Spleen (tissue), 11 donors: ENCODE data around the gene PALD1. TPM values are rescaled to one million over a fixed set of nuclear protein-coding genes. Genes with fewer than 3 reads are reported as not detected.

Experiments
- DNase-seq: peaks from one replicate; pipeline ENCODE4 v3.0.0-alpha.2; 2020
- H3K27ac ChIP-seq, 8 donors: fragments of 200-600 bp; sonication (generic) in 7 of 8; 1 replicate in 4 of 8; 2 replicates in 4 of 8; pipeline versions ENCODE4 v1.5.0 to v1.8.0; 2016 to 2021; ENCODE audit warnings: inconsistent platforms in 4 of 8, mild to moderate bottlenecking in 4 of 8, moderate library complexity in 1 of 8
- H3K27me3 ChIP-seq, 7 donors: fragments of 200-600 bp; sonication (generic) in 6 of 7; replicated peaks in 1 of 7; 1 replicate in 4 of 7; 2 replicates in 3 of 7; pipeline versions ENCODE4 v1.5.0 to v1.8.0; 2016 to 2021; ENCODE audit warnings: inconsistent platforms in 3 of 7, mild to moderate bottlenecking in 1 of 7
- H3K36me3 ChIP-seq, 6 donors: fragments of 200-600 bp; sonication (generic) in 5 of 6; 1 replicate in 4 of 6; 2 replicates in 2 of 6; pipeline versions ENCODE4 v1.5.0 to v1.8.0; 2016 to 2021; ENCODE audit warnings: inconsistent platforms in 2 of 6
- H3K4me1 ChIP-seq, 6 donors: fragments of 200-600 bp; sonication (generic) in 5 of 6; 1 replicate in 3 of 6; 2 replicates in 3 of 6; pipeline versions ENCODE4 v1.5.0 to v1.8.0; 2016 to 2021; ENCODE audit warnings: inconsistent platforms in 3 of 6
- H3K4me3 ChIP-seq, 8 donors: fragments of 200-600 bp; sonication (generic) in 7 of 8; 1 replicate in 4 of 8; 2 replicates in 4 of 8; pipeline versions ENCODE4 v1.5.0 to v1.8.0; 2016 to 2021; ENCODE audit warnings: inconsistent platforms in 4 of 8, mild to moderate bottlenecking in 4 of 8, moderate library complexity in 2 of 8
- H3K9me3 ChIP-seq, 8 donors: fragments of 200-600 bp; sonication (generic) in 7 of 8; 1 replicate in 4 of 8; 2 replicates in 4 of 8; pipeline versions ENCODE4 v1.5.0 to v1.8.0; 2016 to 2021; ENCODE audit warnings: inconsistent platforms in 4 of 8
- POLR2A ChIP-seq, 3 donors: fragments of 450-650 bp; IDR thresholded peaks; one replicate each; pipeline ENCODE4 v1.5.1; 2017; ENCODE audit warnings: antibody characterized with exemption in 3 of 3, mild to moderate bottlenecking in 1 of 3
- POLR2AphosphoS5 ChIP-seq, 3 donors: sonication (generic); formaldehyde crosslinking; IDR thresholded peaks; one replicate each; pipeline ENCODE4 v1.5.1; 2017; ENCODE audit warnings: antibody characterized with exemption in 3 of 3
- WGBS, 5 donors: extraction: QIAGEN DNeasy Blood & Tissue Kit in 3 of 5; methylation state at CpG; one replicate each; pipeline versions ENCODE4 v1.1.5 to v1.1.7; 2013 to 2018; 5-methylcytosine and 5-hydroxymethylcytosine counted together
- intact Hi-C: fragments of 100-400 bp; cut with DNase I; formaldehyde crosslinking; loops from one replicate; pipeline ENCODE4 v1.15.0; 2023; ENCODE audit warnings: low total_unique reads
- polyA plus RNA-seq, 3 donors: library from polyadenylated mRNA; stranded (reverse); fragments of 200-250 nt; gene quantifications; one replicate each; pipeline ENCODE4 v1.2.1, GENCODE V29; 2013
- total RNA-seq, 7 donors: library from RNA; depleted of rRNA in 3 of 7; stranded (reverse); fragments of >200 nt in 3 of 7; fragmentation: NEBNext Ultra II Directional in 4 of 7; extraction: Animal tissue kit (Norgen Biotek cat#: 25700) in 4 of 7; gene quantifications; one replicate each; pipeline versions ENCODE4 v1.1.0 to v1.2.1, GENCODE V29; 2016 to 2021
- TF ChIP-seq, protein P1 (sequence below), 11 experiments: fragments of 200-600 bp in 7 of 11; fragments of 450-650 bp in 4 of 11; sonication (generic) in 4 of 11; IDR thresholded peaks in 8 of 11; conservative IDR thresholded peaks in 3 of 11; 1 replicate in 7 of 11; 2 replicates in 4 of 11; pipeline versions ENCODE4 v1.4.0 to v1.8.0; 2016 to 2021; ENCODE audit warnings: antibody characterized with exemption in 11 of 11, inconsistent platforms in 4 of 11, mild to moderate bottlenecking in 1 of 11
- donor health status: healthy with polysubstance abuse.
- donor health status: DM: no; HTN: no; CAD: no; lungs with moderate emphysema.
- donor health status: DM: no; HTN: no; CAD: no.
- donor health status: Bipolar disorder and iron deficiency.
- donor health status: healthy.
- donor health status: DM: no; HTN: no; CAD: no.
- donor health status: DM: yes; HTN: yes; CAD: no.

PALD1 gene
- total and polyA plus RNA-seq, 10 donors: 7.7 to 27.8 (median 19.5) TPM

DNA sequence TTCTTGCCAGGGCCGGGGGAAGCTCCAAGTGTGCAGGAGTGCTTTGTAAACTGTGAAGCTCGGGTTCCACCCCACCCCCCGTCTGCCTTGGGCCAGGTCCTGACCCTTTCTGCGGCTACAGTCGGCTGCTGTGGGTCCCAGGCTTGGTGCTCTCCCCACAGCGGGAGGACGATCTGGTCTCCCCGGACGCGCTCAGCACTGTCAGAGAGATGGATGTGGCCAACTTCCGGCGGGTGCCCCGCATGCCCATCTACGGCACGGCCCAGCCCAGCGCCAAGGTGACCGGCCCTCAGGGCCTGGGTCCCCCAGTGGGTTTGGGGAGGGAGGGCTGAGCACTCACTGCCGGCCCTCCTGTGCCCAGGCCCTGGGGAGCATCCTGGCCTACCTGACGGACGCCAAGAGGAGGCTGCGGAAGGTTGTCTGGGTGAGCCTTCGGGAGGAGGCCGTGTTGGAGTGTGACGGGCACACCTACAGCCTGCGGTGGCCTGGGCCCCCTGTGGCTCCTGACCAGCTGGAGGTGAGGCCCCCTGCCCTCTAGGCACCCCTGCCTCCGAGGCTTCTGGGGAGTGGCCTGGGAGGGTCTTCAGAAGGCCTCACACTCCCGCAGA, 60.3 kb downstream of the PALD1 start:
- no peak overlapping the region for H3K27ac ChIP-seq
- no peak overlapping the region for H3K4me3 ChIP-seq
- intact Hi-C loops: no loop called here
- peaks cover 0 to 53% (median 4%) of the 10 kb centered on the region in 6 donors for H3K36me3 ChIP-seq
- H3K4me1 ChIP-seq: peaks cover 0 to 18% (median 7%) of the 10 kb centered on the region in 6 donors
- no peaks in the 10 kb centered on the region for H3K9me3 ChIP-seq
- DNase-seq: no peak
- H3K27me3 ChIP-seq: no peaks in the 10 kb centered on the region
- TF ChIP-seq POLR2A (IDR thresholded peaks at IDR 0.05): no peak
- TF ChIP-seq POLR2AphosphoS5 (IDR thresholded peaks at IDR 0.05): peak in 1 of 3 donors; percentile 4
- TF ChIP-seq, protein P1, sequence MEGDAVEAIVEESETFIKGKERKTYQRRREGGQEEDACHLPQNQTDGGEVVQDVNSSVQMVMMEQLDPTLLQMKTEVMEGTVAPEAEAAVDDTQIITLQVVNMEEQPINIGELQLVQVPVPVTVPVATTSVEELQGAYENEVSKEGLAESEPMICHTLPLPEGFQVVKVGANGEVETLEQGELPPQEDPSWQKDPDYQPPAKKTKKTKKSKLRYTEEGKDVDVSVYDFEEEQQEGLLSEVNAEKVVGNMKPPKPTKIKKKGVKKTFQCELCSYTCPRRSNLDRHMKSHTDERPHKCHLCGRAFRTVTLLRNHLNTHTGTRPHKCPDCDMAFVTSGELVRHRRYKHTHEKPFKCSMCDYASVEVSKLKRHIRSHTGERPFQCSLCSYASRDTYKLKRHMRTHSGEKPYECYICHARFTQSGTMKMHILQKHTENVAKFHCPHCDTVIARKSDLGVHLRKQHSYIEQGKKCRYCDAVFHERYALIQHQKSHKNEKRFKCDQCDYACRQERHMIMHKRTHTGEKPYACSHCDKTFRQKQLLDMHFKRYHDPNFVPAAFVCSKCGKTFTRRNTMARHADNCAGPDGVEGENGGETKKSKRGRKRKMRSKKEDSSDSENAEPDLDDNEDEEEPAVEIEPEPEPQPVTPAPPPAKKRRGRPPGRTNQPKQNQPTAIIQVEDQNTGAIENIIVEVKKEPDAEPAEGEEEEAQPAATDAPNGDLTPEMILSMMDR (IDR thresholded peaks at IDR 0.05 in 8 of 11, conservative IDR thresholded peaks at IDR 0.05 in 3 of 11): no peak
- WGBS, 5 donors: 92 to 96% (median 95%) methylated on average over 13 to 27 of the region's 27 CpGs

DNA sequence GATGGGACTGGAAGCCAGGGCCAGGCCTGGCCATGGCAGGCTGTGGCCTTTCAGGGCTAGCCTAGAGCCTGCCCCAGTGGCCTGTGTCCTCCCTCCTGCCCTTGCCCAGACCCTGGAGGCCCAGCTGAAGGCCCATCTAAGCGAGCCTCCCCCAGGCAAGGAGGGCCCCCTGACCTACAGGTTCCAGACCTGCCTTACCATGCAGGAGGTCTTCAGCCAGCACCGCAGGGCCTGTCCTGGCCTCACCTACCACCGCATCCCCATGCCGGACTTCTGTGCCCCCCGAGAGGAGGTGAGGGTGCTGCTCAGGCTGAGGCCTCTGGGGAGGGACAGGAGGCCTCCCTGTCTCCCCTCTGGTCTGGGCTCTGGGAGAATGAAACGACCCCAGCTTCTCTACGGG, 60.9 kb downstream of the PALD1 start:
- DNase-seq: no peak
- H3K27me3 ChIP-seq: no peaks in the 10 kb centered on the region
- H3K9me3 ChIP-seq: no peaks in the 10 kb centered on the region
- 85 to 91% (median 90%) methylated on average over 7 of the region's 7 CpGs for WGBS, 5 donors
- H3K36me3 ChIP-seq: peaks cover 0 to 47% (median 2%) of the 10 kb centered on the region in 6 donors
- H3K27ac ChIP-seq: no peak overlapping the region
- TF ChIP-seq POLR2AphosphoS5 (IDR thresholded peaks at IDR 0.05): no peak
- no peak for TF ChIP-seq POLR2A (IDR thresholded peaks at IDR 0.05)
- TF ChIP-seq, protein P1 (IDR thresholded peaks at IDR 0.05 in 8 of 11, conservative IDR thresholded peaks at IDR 0.05 in 3 of 11): no peak
- intact Hi-C loops: no loop called here
- H3K4me1 ChIP-seq: peaks cover 0 to 18% (median 7%) of the 10 kb centered on the region in 6 donors
- H3K4me3 ChIP-seq: no peak overlapping the region

DNA sequence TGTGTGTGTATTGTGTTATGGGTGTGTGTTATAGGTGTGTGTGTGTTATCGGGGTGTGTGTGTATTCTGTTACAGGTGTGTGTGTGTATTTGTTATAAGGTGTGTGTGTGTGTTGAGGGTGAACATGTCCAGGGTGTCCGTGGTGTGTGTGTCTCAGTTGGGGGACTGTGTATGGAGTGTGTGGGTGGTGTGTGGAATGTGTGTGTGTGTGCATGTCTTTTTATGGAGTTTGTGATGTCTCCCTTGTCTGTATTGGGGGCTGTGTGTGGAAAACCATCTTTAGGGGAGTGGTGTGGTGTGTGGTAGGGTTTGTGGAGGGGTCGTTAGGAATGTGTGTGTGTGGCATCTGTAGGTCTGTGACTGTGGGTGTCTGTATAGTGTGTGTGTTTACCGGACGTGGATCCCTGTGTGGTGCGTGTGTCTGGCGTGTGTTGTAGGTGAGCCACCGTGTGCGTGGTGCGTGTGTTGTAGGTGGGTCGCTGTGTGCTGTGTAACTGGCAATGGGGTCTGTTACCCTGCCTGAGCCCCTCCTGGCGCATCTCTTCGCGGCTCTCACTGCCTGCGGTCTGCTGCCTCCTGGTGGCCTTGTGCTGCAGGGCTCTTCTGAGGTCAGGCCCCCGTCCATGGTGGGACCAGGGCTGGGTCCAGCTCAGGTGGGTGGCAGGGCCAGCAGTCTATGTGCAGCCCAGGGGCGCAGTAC, 61.7 kb downstream of the PALD1 start:
- Histone ChIP-seq H3K36me3 (peaks cover 0 to 40% (median 2%) of the 10 kb centered on the region in 6 donors), H3K27me3 (no peaks in the 10 kb centered on the region), H3K9me3 (no peaks in the 10 kb centered on the region), H3K4me3 (no peak overlapping the region), H3K27ac (no peak overlapping the region), H3K4me1 (peaks cover 0 to 18% (median 7%) of the 10 kb centered on the region in 6 donors)
- intact Hi-C loops: loop anchor here (5.0 kb wide), 1 partner anchor 78 kb away; no protein-coding TSS in a partner anchor
- no peak for DNase-seq
- 58 to 85% (median 76%) methylated on average over 15 to 17 of the region's 17 CpGs for WGBS, 5 donors
- TF ChIP-seq POLR2AphosphoS5 (IDR thresholded peaks at IDR 0.05): peak in 2 of 3 donors; percentile 10 to 33
- TF ChIP-seq, protein P1 (IDR thresholded peaks at IDR 0.05 in 8 of 11, conservative IDR thresholded peaks at IDR 0.05 in 3 of 11): peak; percentile 43 to 77 (median 64)
- no peak for TF ChIP-seq POLR2A (IDR thresholded peaks at IDR 0.05)

DNA sequence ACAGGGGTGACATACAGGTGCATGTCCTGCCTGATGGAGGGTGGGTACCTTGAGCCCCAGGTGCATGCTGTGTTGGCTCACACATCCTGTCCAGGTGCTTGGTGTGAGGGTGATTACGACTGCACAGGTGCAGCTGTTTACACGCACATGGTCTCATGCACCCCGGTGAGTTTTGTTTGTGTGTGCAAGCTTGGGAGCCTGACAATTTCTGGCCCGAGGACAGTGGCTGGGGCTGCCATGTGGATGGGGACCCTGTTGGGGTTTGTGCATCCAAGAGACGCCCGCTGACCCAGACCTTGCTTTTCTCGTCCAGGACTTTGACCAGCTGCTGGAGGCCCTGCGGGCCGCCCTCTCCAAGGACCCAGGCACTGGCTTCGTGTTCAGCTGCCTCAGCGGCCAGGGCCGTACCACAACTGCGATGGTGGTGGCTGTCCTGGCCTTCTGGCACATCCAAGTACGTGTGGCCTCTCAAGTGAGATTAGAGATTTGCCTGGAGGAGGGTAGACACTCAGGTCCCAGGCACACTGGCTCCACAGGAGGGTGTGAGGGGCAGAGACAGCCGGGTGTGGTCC, 62.3 kb downstream of the PALD1 start:
- no peak overlapping the region for H3K4me3 ChIP-seq
- 85 to 94% (median 91%) methylated on average over 6 to 15 of the region's 15 CpGs for WGBS, 5 donors
- no peaks in the 10 kb centered on the region for H3K9me3 ChIP-seq
- no peak for DNase-seq
- H3K36me3 ChIP-seq: peaks cover 0 to 36% (median 2%) of the 10 kb centered on the region in 6 donors
- intact Hi-C loops: loop anchor here (5.0 kb wide), 1 partner anchor 79 kb away; no protein-coding TSS in a partner anchor
- H3K27me3 ChIP-seq: no peaks in the 10 kb centered on the region
- H3K4me1 ChIP-seq: peaks cover 0 to 18% (median 7%) of the 10 kb centered on the region in 6 donors
- H3K27ac ChIP-seq: no peak overlapping the region
- TF ChIP-seq, protein P1 (IDR thresholded peaks at IDR 0.05 in 8 of 11, conservative IDR thresholded peaks at IDR 0.05 in 3 of 11): peak in 3 of 11 experiments; percentile 3 to 28 (median 21)
- no peak for TF ChIP-seq POLR2A (IDR thresholded peaks at IDR 0.05)
- no peak for TF ChIP-seq POLR2AphosphoS5 (IDR thresholded peaks at IDR 0.05)
